IPS-18c (cell line): ENCODE data around the gene SLC19A3.

ENCODE experiments used
- H3K4me3 ChIP-seq: 2 replicates; pipeline ENCODE4 v1.7.0; 2013; ENCODE audit warnings: low read depth, mild to moderate bottlenecking, low read length, moderate library complexity; ENCODE audit not compliant: insufficient read depth
- H3K9me3 ChIP-seq: one replicate; pipeline ENCODE4 v1.6.1; 2013; ENCODE audit warnings: mild to moderate bottlenecking, low read length, moderate library complexity; ENCODE audit not compliant: control insufficient read depth, insufficient read depth

The SLC19A3 gene

DNA sequence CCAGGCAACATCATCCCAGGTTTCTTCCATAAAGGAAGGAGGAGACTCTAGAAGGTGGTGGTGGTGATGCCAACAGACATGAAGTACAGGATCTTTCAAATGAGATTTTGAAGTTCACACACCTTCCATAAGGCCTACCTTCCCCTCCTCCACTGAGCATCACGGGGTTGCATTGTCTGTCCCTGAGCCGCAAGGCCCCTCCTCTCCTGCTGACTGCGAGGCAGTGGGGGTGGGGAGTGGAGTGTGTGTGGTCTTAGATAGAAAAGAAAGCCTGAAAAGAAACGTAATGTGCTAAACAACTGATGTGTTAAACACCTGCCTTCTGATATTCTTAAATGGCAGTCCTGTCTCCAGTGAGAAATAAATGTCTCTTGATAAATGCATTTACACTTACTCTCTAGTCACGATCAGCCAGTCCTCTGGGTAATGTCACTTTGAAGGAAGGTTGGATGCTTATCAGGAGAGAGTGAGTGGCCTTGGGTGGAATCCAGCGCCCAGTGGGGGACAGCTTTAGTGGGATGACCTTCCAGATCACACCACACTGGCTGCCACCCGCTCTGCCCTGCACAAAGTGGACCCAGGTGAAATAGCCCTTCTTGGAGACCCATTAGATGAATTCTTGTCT is 56.7 kb downstream of the SLC19A3 start:
- no peak overlapping the region for H3K4me3 ChIP-seq
- H3K9me3 ChIP-seq, result no peaks in the 10 kb centered on the region

DNA sequence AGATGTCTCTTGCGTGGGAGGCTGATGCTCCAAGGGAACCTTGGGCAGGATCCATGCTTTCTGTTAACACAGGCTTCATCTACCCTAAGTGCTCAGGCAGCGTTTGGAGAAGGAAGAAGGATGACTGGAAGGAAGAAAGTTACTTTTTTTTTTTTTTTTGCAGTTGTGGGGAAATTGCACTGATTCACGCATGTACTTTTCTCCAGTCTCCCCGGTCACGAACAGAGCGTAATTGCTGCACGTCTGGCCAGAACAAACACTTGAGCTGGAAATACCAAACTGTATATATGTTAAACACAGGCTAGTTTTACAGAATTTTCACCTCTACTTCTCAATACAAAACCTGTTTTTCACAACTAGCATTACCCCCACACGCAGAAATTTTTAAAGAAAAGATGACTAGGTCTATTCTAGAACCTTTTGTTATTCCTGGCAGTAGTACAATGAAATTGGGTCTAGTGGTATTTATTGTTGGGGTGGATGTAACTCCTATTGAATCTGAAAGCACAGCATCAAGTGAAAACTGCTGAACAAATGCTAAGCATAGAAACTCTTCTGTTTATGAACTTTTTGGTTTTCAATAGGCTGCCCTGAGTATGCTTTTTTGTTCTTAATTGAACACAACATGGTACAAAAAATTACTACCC is 60.5 kb downstream of the SLC19A3 start:
- Histone ChIP-seq H3K4me3 (no peak overlapping the region), H3K9me3 (no peaks in the 10 kb centered on the region)

GRCh38 chr2:227655454-227655853 is 62.4 kb downstream of the SLC19A3 start:
- no peak overlapping the region for H3K4me3 ChIP-seq
- no peaks in the 10 kb centered on the region for H3K9me3 ChIP-seq

DNA sequence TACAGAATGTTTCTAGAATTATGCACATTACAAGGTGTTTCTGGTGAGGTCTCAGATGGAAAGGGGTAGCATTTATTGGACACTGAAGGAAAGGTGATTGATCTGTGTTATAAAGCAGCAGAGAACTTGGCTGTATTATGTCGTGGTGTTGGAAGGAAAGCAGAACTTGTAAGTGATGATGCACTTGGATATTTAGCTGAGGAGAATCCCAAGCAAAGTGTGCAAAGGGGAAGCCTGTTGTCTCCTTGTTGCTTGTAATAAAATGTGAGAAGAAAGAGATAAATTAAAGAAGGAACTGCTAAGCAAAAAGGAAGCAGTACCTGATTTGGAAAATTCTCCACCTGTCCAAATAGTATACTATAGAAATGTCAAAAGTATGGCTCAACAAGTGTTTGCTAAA is 63.4 kb downstream of the SLC19A3 start:
- Histone ChIP-seq H3K4me3 (no peak overlapping the region), H3K9me3 (no peaks in the 10 kb centered on the region)

DNA sequence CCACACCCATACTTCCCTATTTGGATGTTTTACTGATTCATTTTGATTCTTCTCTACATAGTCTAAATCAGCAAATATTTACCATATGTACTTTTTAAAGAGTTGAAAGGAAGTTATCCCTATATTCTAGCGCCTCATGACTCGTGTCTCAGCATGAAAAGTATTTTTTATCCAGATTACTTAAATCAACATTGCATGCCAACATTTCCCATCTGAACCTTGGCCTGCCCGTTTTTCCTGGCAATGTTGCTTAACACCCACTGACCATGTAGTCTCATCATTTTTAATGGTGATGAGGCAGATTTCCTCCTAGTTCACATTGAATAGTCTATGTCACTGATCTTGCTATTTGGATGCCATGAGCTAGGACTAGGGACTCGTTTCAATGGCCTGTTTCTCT is 64.4 kb downstream of the SLC19A3 start:
- Histone ChIP-seq H3K9me3 (no peaks in the 10 kb centered on the region), H3K4me3 (no peak overlapping the region)

GRCh38 chr2:227643990-227644551 is 73.8 kb downstream of the SLC19A3 start:
- no peaks in the 10 kb centered on the region for H3K9me3 ChIP-seq
- no peak overlapping the region for H3K4me3 ChIP-seq

- no peaks in the 10 kb centered on the region for H3K9me3 ChIP-seq
- no peak overlapping the region for H3K4me3 ChIP-seq
These were observed 75.2 kb downstream of the SLC19A3 start for GRCh38 chr2:227642656-227643055.

DNA sequence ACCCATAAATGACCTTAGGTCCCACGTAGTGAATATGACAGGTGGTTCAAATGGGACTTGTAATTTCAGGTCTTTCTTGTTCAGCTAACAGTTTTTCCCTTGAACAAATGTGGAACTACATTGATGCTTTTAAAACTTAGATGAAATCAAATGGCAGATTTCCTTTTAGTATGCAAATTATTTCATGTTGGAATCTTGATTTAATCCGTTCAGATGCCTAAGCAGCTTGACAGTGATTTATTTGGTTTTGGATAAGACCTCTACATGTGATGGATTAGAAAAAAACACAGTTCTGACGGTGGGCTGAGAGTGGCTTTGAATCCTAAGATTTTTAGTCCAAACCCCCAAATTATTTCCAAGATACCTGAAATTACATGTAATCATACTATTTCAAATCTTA is 83.6 kb downstream of the SLC19A3 start:
- no peak overlapping the region for H3K4me3 ChIP-seq

More for the DNA sequence above, 83.6 kb downstream of the SLC19A3 start:
- no peaks in the 10 kb centered on the region for H3K9me3 ChIP-seq
